Hepatocyte (in vitro differentiated cells): ENCODE results near the gene ASB8. TPM values are rescaled to one million over a fixed set of nuclear protein-coding genes. Genes with fewer than 3 reads are reported as not detected.

Experiments used
- DNase-seq: peaks from one replicate; pipeline ENCODE4 v3.0.0-alpha.2; 2016; ENCODE audit warnings: low spot score
- H2AFZ ChIP-seq: fragments of 200-600 bp; sonication (generic); 2 replicates; pipeline ENCODE4 v1.6.0; 2016; ENCODE audit warnings: antibody characterized with exemption, mild to moderate bottlenecking
- H3K27ac ChIP-seq: fragments of 200-600 bp; sonication (generic); 2 replicates; pipeline ENCODE4 v1.5.1; 2016; ENCODE audit warnings: mild to moderate bottlenecking
- H3K27me3 ChIP-seq: fragments of 200-600 bp; sonication (generic); 2 replicates; pipeline ENCODE4 v1.6.1; 2016
- H3K36me3 ChIP-seq: fragments of 200-600 bp; sonication (generic); replicated peaks from 2 replicates; pipeline ENCODE4 v1.5.1; 2016; ENCODE audit warnings: low read depth; ENCODE audit not compliant: insufficient read depth
- H3K4me1 ChIP-seq: fragments of 200-600 bp; sonication (generic); 2 replicates; pipeline ENCODE4 v1.5.1; 2016; ENCODE audit warnings: mild to moderate bottlenecking, moderate library complexity; ENCODE audit not compliant: insufficient read depth
- H3K4me2 ChIP-seq: fragments of 200-600 bp; sonication (generic); 2 replicates; pipeline ENCODE4 v1.6.0; 2016
- H3K4me3 ChIP-seq: fragments of 200-600 bp; sonication (generic); 2 replicates; pipeline ENCODE4 v1.5.1; 2016; ENCODE audit warnings: mild to moderate bottlenecking
- H3K79me2 ChIP-seq: fragments of 200-600 bp; sonication (generic); 2 replicates; pipeline ENCODE4 v1.6.0; 2017; ENCODE audit warnings: mild to moderate bottlenecking
- H3K9me2 ChIP-seq: fragments of 200-600 bp; sonication (generic); replicated peaks from 2 replicates; pipeline ENCODE4 v1.6.0; 2017; ENCODE audit warnings: mild to moderate bottlenecking; ENCODE audit not compliant: insufficient read depth
- H3K9me3 ChIP-seq: fragments of 200-600 bp; sonication (generic); 2 replicates; pipeline ENCODE4 v1.5.1; 2016; ENCODE audit warnings: low read depth, mild to moderate bottlenecking
- H4K20me1 ChIP-seq: fragments of 200-600 bp; sonication (generic); 2 replicates; pipeline ENCODE4 v1.6.0; 2016; ENCODE audit warnings: mild to moderate bottlenecking; ENCODE audit not compliant: insufficient read depth, poor library complexity, severe bottlenecking
- EZH2 ChIP-seq: fragments of 200-600 bp; sonication (generic); IDR thresholded peaks from 2 replicates; pipeline ENCODE4 v1.6.1; 2016; ENCODE audit warnings: antibody characterized with exemption, mild to moderate bottlenecking, borderline replicate concordance
- EZH2phosphoT487 ChIP-seq: fragments of 200-600 bp; sonication (generic); IDR thresholded peaks from one replicate; pipeline ENCODE4 v1.6.1; 2018; ENCODE audit warnings: antibody characterized with exemption, mild to moderate bottlenecking, low read depth, moderate library complexity; ENCODE audit not compliant: unreplicated experiment, severe bottlenecking
- WGBS: methylation state at CpG from one replicate; pipeline ENCODE4 v1.1.6; 2016; ENCODE audit warnings: low lambda C conversion rate; ENCODE audit errors: missing lambda C conversion rate; 5-methylcytosine and 5-hydroxymethylcytosine counted together
- polyA plus RNA-seq: library from polyadenylated mRNA; unstranded; fragments of >200 nt; fragmentation: Nextera tagmentation; extraction: Ambion mirVana; gene quantifications from 2 replicates; pipeline ENCODE4 v1.2.1, GENCODE V29; 2016
- total RNA-seq: library from RNA; depleted of rRNA; stranded (reverse); fragments of >200 nt; gene quantifications from 2 replicates; pipeline ENCODE4 v1.2.3, GENCODE V29; 2014
- TF ChIP-seq, protein P1 (sequence below): fragments of 200-600 bp; sonication (generic); IDR thresholded peaks from 2 replicates; pipeline ENCODE4 v1.5.1; 2016; ENCODE audit warnings: antibody characterized with exemption, mild to moderate bottlenecking; ENCODE audit not compliant: poor library complexity

Gene ASB8
- total and polyA plus RNA-seq, 2 experiments from 2014 or later, result 27.2 to 29.0 TPM

DNA sequence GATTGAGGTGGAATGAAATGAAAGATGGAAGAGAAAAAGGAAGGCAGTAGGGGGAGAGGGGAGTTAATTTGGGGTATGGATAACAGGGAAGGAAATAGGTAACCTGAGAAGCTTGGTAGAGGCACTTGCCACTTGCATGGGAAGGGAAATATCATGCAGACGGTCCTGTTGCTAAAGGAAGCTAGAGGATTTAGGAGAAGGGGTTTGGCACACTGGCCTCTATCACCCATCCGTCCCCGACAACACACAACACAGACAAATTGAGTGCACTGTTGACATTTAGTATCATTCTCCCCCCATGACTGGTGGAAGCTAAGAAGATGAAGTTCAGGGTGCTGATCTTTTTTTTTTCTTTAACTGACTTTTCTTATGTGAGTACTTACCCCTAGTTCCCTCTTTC is 43.8 kb upstream of the ASB8 start:
- Histone ChIP-seq H3K27me3 (no peaks in the 10 kb centered on the region), H3K79me2 (no peaks in the 10 kb centered on the region), H3K9me3 (no peaks in the 10 kb centered on the region), H3K4me3 (no peak overlapping the region), H3K4me1 (peaks cover 28% of the 10 kb centered on the region), H2AFZ (no peak overlapping the region), H3K27ac (peak overlapping the region; percentile 92), H3K36me3 (no peaks in the 10 kb centered on the region), H3K9me2 (no peaks in the 10 kb centered on the region), H4K20me1 (no peaks in the 10 kb centered on the region), H3K4me2 (no peak overlapping the region)
- WGBS, result 85% methylated on average over 3 of the region's 3 CpGs
- DNase-seq, result no peak
- TF ChIP-seq EZH2phosphoT487 (no peak), EZH2 (no peak)
- TF ChIP-seq, protein P1, sequence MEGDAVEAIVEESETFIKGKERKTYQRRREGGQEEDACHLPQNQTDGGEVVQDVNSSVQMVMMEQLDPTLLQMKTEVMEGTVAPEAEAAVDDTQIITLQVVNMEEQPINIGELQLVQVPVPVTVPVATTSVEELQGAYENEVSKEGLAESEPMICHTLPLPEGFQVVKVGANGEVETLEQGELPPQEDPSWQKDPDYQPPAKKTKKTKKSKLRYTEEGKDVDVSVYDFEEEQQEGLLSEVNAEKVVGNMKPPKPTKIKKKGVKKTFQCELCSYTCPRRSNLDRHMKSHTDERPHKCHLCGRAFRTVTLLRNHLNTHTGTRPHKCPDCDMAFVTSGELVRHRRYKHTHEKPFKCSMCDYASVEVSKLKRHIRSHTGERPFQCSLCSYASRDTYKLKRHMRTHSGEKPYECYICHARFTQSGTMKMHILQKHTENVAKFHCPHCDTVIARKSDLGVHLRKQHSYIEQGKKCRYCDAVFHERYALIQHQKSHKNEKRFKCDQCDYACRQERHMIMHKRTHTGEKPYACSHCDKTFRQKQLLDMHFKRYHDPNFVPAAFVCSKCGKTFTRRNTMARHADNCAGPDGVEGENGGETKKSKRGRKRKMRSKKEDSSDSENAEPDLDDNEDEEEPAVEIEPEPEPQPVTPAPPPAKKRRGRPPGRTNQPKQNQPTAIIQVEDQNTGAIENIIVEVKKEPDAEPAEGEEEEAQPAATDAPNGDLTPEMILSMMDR, result no peak

DNA sequence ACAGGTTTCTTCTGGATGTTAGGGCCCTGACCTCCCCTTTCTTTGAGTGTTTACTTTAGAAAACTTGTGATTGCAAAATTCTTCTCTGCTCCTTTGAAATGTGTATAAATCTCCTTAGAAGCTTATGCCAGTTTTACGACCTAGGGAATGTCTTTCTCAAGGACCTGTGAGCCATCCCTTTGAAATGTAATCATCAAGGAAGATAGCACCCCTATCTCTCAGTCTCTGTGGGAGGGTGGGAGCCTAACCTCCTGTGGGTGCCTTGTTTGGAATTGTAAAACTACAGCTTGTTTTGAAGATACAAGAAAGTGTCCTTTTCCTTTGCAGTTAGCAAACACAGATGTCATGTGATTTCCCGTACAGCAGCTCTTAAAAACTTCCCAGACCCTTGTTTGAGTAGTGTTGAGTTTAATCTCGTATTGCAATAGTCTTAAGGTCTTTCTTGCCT is 42.5 kb upstream of the ASB8 start:
- H3K4me2 ChIP-seq, result peak overlapping the region; percentile 79
- no peak overlapping the region for H2AFZ ChIP-seq
- H3K27me3 ChIP-seq, result no peaks in the 10 kb centered on the region
- peak; percentile 70 for DNase-seq
- H3K27ac ChIP-seq, result peak overlapping the region; percentile 92
- H3K9me3 ChIP-seq, result no peaks in the 10 kb centered on the region
- H3K79me2 ChIP-seq, result no peaks in the 10 kb centered on the region
- H3K4me3 ChIP-seq, result no peak overlapping the region
- TF ChIP-seq EZH2phosphoT487 (no peak), EZH2 (no peak)
- TF ChIP-seq, protein P1, result no peak
- no peaks in the 10 kb centered on the region for H4K20me1 ChIP-seq
- H3K36me3 ChIP-seq, result no peaks in the 10 kb centered on the region
- WGBS, result 3% methylated on average over 3 of the region's 3 CpGs
- H3K9me2 ChIP-seq, result no peaks in the 10 kb centered on the region
- peaks cover 35% of the 10 kb centered on the region for H3K4me1 ChIP-seq

DNA sequence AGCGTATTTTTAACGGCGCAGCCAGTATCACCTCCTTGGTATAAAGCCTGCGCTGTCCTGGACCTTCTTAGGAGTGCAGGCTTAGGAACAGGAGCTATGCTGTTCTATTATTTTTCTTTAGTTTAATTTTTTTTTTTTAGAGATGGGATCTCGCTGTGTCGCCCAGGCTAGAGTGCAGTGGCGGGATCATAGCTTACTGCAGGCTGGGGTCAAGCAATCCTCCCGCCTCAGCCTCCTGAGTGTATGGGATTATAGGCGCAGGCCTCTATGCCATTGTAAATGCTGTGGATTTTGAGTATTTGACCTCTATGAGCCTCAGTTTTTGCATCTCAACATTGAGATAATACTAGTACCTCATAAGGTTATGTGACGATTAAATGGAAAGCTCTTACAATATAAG is 41.7 kb upstream of the ASB8 start:
- Histone ChIP-seq H2AFZ (peak overlapping the region; percentile 78), H3K9me3 (no peaks in the 10 kb centered on the region), H3K27me3 (no peaks in the 10 kb centered on the region), H3K36me3 (no peaks in the 10 kb centered on the region), H3K79me2 (no peaks in the 10 kb centered on the region), H3K4me2 (peak overlapping the region; percentile 79), H3K4me3 (no peak overlapping the region), H3K27ac (peak overlapping the region; percentile 92), H4K20me1 (no peaks in the 10 kb centered on the region), H3K9me2 (no peaks in the 10 kb centered on the region), H3K4me1 (peaks cover 43% of the 10 kb centered on the region)
- 89% methylated on average over 10 of the region's 10 CpGs for WGBS
- TF ChIP-seq EZH2 (no peak), EZH2phosphoT487 (no peak)
- TF ChIP-seq, protein P1, result no peak
- DNase-seq, result no peak

DNA sequence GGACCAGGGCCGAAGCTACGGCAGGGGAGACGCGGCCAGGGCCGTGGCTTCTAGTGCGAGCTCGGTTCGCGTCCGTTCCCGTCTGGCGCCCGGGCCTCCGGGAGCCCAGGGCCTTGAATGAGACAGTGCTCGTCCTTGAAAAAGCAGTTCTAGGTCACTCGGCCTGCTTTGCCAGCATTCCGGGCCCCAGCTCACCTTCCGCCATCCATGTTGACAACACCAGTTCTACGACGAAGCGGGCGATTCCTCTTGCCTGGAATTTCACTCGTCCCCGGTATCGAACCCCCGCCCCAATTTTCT is 41.3 kb upstream of the ASB8 start:
- Histone ChIP-seq H2AFZ (peak overlapping the region; percentile 78), H3K4me2 (peak overlapping the region; percentile 79)
- WGBS, result 63% methylated on average over 26 of the region's 26 CpGs

More for the DNA sequence above, 41.3 kb upstream of the ASB8 start:
- peak overlapping the region; percentile 92 for H3K27ac ChIP-seq
- H4K20me1 ChIP-seq, result no peaks in the 10 kb centered on the region
- no peak for DNase-seq
- H3K27me3 ChIP-seq, result no peaks in the 10 kb centered on the region
- TF ChIP-seq, protein P1, result no peak
- TF ChIP-seq EZH2 (no peak), EZH2phosphoT487 (no peak)
- no peaks in the 10 kb centered on the region for H3K9me2 ChIP-seq
- no peaks in the 10 kb centered on the region for H3K79me2 ChIP-seq
- H3K9me3 ChIP-seq, result no peaks in the 10 kb centered on the region
- no peak overlapping the region for H3K4me3 ChIP-seq
- no peaks in the 10 kb centered on the region for H3K36me3 ChIP-seq
- H3K4me1 ChIP-seq, result peaks cover 43% of the 10 kb centered on the region
